H9 (cell line): Measurements from ENCODE around the gene SLC39A10. TPM values are rescaled to one million over a fixed set of nuclear protein-coding genes. Genes with fewer than 3 reads are reported as not detected.

ENCODE experiments used
- DNase-seq: peaks from one replicate; pipeline ENCODE4 v3.0.0-alpha.2; 2017
- H2AFZ ChIP-seq: one replicate; pipeline ENCODE4 v1.6.1; 2013; ENCODE audit warnings: mild to moderate bottlenecking, low read length, control low read depth, moderate library complexity
- H2AK5ac ChIP-seq: 2 replicates; pipeline ENCODE4 v1.6.1; 2013; ENCODE audit warnings: low read length, control low read depth, mixed read lengths; ENCODE audit not compliant: insufficient read length
- H2BK120ac ChIP-seq: one replicate; pipeline ENCODE4 v1.6.1; 2013; ENCODE audit warnings: low read depth, mild to moderate bottlenecking, low read length, control low read depth, inconsistent platforms; ENCODE audit not compliant: poor library complexity, severe bottlenecking
- H2BK12ac ChIP-seq: 2 replicates; pipeline ENCODE4 v1.6.1; 2013; ENCODE audit warnings: low read length, control low read depth, mixed read lengths, low read depth; ENCODE audit not compliant: insufficient read length
- H2BK15ac ChIP-seq: 2 replicates; pipeline ENCODE4 v1.6.1; 2013; ENCODE audit warnings: low read depth, low read length, control low read depth
- H2BK20ac ChIP-seq: one replicate; pipeline ENCODE4 v1.6.1; 2013; ENCODE audit warnings: low read depth, mild to moderate bottlenecking, low read length, control low read depth, inconsistent platforms; ENCODE audit not compliant: poor library complexity, severe bottlenecking
- H2BK5ac ChIP-seq: 2 replicates; pipeline ENCODE4 v1.6.1; 2013; ENCODE audit warnings: low read length, control low read depth, mixed read lengths; ENCODE audit not compliant: insufficient read length
- H3K14ac ChIP-seq: 2 replicates; pipeline ENCODE4 v1.6.1; 2013; ENCODE audit warnings: low read length, control low read depth; ENCODE audit not compliant: insufficient read depth
- H3K18ac ChIP-seq: 2 replicates; pipeline ENCODE4 v1.6.1; 2013; ENCODE audit warnings: low read depth, mild to moderate bottlenecking, mixed read lengths, low read length, control low read depth; ENCODE audit not compliant: insufficient read length
- H3K23ac ChIP-seq: 2 replicates; pipeline ENCODE4 v1.6.1; 2013; ENCODE audit warnings: low read length, control low read depth, mixed read lengths, low read depth; ENCODE audit not compliant: insufficient read length
- H3K23me2 ChIP-seq: 2 replicates; pipeline ENCODE4 v1.6.1; 2013; ENCODE audit warnings: low read depth, mild to moderate bottlenecking, mixed read lengths, low read length, control low read depth; ENCODE audit not compliant: insufficient read length, poor library complexity, severe bottlenecking
- H3K27ac ChIP-seq: 2 replicates; pipeline ENCODE4 v1.5.1; 2013; ENCODE audit warnings: low read length, control low read depth, mixed read lengths, low read depth; ENCODE audit not compliant: insufficient read length
- H3K27me3 ChIP-seq: 2 replicates; pipeline ENCODE4 v1.6.1; 2013; ENCODE audit warnings: low read length, control low read depth, inconsistent platforms; ENCODE audit not compliant: insufficient read depth
- H3K4ac ChIP-seq: 2 replicates; pipeline ENCODE4 v1.6.1; 2013; ENCODE audit warnings: low read depth, mild to moderate bottlenecking, control low read depth, inconsistent platforms, low read length, moderate library complexity
- H3K4me1 ChIP-seq: 2 replicates; pipeline ENCODE4 v1.6.1; 2013; ENCODE audit warnings: low read length, control low read depth, inconsistent platforms; ENCODE audit not compliant: insufficient read depth
- H3K4me2 ChIP-seq: 2 replicates; pipeline ENCODE4 v1.6.1; 2013; ENCODE audit warnings: low read length, control low read depth, mixed read lengths; ENCODE audit not compliant: insufficient read length, insufficient read depth
- H3K56ac ChIP-seq: 2 replicates; pipeline ENCODE4 v1.6.1; 2013; ENCODE audit warnings: low read depth, mild to moderate bottlenecking, mixed read lengths, low read length, control low read depth; ENCODE audit not compliant: insufficient read length
- H3K79me1 ChIP-seq: 2 replicates; pipeline ENCODE4 v1.6.1; 2013; ENCODE audit warnings: low read depth, mild to moderate bottlenecking, moderate library complexity, low read length, control low read depth, inconsistent platforms; ENCODE audit not compliant: insufficient read depth, poor library complexity, severe bottlenecking
- H3K79me2 ChIP-seq: 2 replicates; pipeline ENCODE4 v1.6.1; 2013; ENCODE audit warnings: low read length, control low read depth, inconsistent platforms; ENCODE audit not compliant: insufficient read depth
- H3K9ac ChIP-seq: 2 replicates; pipeline ENCODE4 v1.6.1; 2013; ENCODE audit warnings: low read length, control low read depth, mixed read lengths; ENCODE audit not compliant: insufficient read length; ENCODE audit errors: extremely low read depth
- H3K9me3 ChIP-seq: one replicate; pipeline ENCODE4 v1.6.1; 2013; ENCODE audit warnings: low read depth, low read length, inconsistent platforms; ENCODE audit not compliant: control insufficient read depth
- H3T11ph ChIP-seq: one replicate; pipeline ENCODE4 v1.6.1; 2013; ENCODE audit warnings: mild to moderate bottlenecking, low read length, control low read depth, inconsistent platforms
- H4K20me1 ChIP-seq: one replicate; pipeline ENCODE4 v1.6.1; 2013; ENCODE audit not compliant: control insufficient read depth, insufficient read length, insufficient read depth
- H4K5ac ChIP-seq: 2 replicates; pipeline ENCODE4 v1.6.1; 2013; ENCODE audit warnings: low read depth, mild to moderate bottlenecking, mixed read lengths, low read length, control low read depth; ENCODE audit not compliant: insufficient read length
- H4K8ac ChIP-seq: replicated peaks from 2 replicates; pipeline ENCODE4 v1.6.1; 2013; ENCODE audit warnings: low read length, control low read depth, mixed read lengths, low read depth; ENCODE audit not compliant: insufficient read length
- H4K91ac ChIP-seq: 2 replicates; pipeline ENCODE4 v1.6.1; 2013; ENCODE audit warnings: low read depth, mild to moderate bottlenecking, moderate library complexity, mixed read lengths, low read length, control low read depth; ENCODE audit not compliant: insufficient read length
- H3K27ac Mint-ChIP-seq, 3 experiments: 2 replicates in 2 of 3; 3 replicates in 1 of 3; pipeline ENCODE4 v1.8.0; 2020 to 2021; ENCODE audit warnings: mixed read lengths in 3 of 3, mild to moderate bottlenecking in 1 of 3, moderate library complexity in 1 of 3
- H3K27me3 Mint-ChIP-seq: 2 replicates; pipeline ENCODE4 v1.8.0; 2021; ENCODE audit warnings: low read depth, mild to moderate bottlenecking, moderate library complexity, mixed read lengths
- H3K36me3 Mint-ChIP-seq, 3 experiments: 2 replicates in 2 of 3; 3 replicates in 1 of 3; pipeline ENCODE4 v1.8.0; 2020 to 2021; ENCODE audit warnings: low read depth in 3 of 3, mixed read lengths in 3 of 3; ENCODE audit not compliant: insufficient read depth in 1 of 3
- H3K4me1 Mint-ChIP-seq, 2 experiments: 2 replicates each; pipeline ENCODE4 v1.8.0; 2020; ENCODE audit warnings: mixed read lengths in 2 of 2
- H3K4me3 Mint-ChIP-seq, 2 experiments: 2 replicates in 1 of 2; 3 replicates in 1 of 2; pipeline ENCODE4 v1.8.0; 2020 to 2021; ENCODE audit warnings: mild to moderate bottlenecking in 2 of 2, mixed read lengths in 2 of 2, moderate library complexity in 1 of 2
- H3K9me3 Mint-ChIP-seq, 2 experiments: 2 replicates in 1 of 2; 3 replicates in 1 of 2; pipeline ENCODE4 v1.8.0; 2020; ENCODE audit warnings: mild to moderate bottlenecking in 2 of 2, mixed read lengths in 2 of 2, moderate library complexity in 1 of 2
- CTCF ChIP-seq: fragments of 200-600 bp; sonication (generic); conservative IDR thresholded peaks from 3 replicates; pipeline ENCODE4 v1.8.0; 2021; ENCODE audit warnings: antibody characterized with exemption, mild to moderate bottlenecking
- WGBS: extraction: QIAGEN DNeasy Blood & Tissue Kit; methylation state at CpG from one replicate; pipeline ENCODE4 v1.1.7; 2013; ENCODE audit warnings: missing lambda C conversion rate, low lambda C conversion rate, mixed read lengths; ENCODE audit not compliant: insufficient read length; ENCODE audit errors: extremely low coverage; 5-methylcytosine and 5-hydroxymethylcytosine counted together
- total RNA-seq: library from RNA; stranded (reverse); gene quantifications from 2 replicates; pipeline ENCODE4 v1.2.1, GENCODE V29; 2021

The SLC39A10 gene
- total RNA-seq, 1 experiment from 2014 or later = 161 TPM

GRCh38 chr2:195633573-195633870 lies 23.5 kb upstream of the SLC39A10 start:
- no peak overlapping the region for H2BK15ac ChIP-seq
- no peaks in the 10 kb centered on the region for H3K23me2 ChIP-seq
- peaks cover 0 to 5% of the 10 kb centered on the region in 2 experiments; a peak in 3 of 5 replicates for H3K9me3 Mint-ChIP-seq
- no peak for DNase-seq
- H3K4me2 ChIP-seq = no peak overlapping the region
- no peak overlapping the region for H4K5ac ChIP-seq
- peak overlapping the region in 1 of 3 experiments; percentile 53; a peak in 1 of 7 replicates for H3K27ac Mint-ChIP-seq
- H3K79me2 ChIP-seq = no peaks in the 10 kb centered on the region; the same call in 1 of the 2 replicates
- no peaks in the 10 kb centered on the region for H4K20me1 ChIP-seq
- H3K4ac ChIP-seq = no peak overlapping the region
- no peak overlapping the region for H2AFZ ChIP-seq
- peaks cover 6% of the 10 kb centered on the region in 2 experiments for H3K4me1 Mint-ChIP-seq
- no peak for TF ChIP-seq CTCF
- no peak overlapping the region for H4K8ac ChIP-seq
- no peak overlapping the region for H2AK5ac ChIP-seq
- no peak overlapping the region for H3T11ph ChIP-seq
- H3K36me3 Mint-ChIP-seq = peaks cover 4 to 10% (median 8%) of the 10 kb centered on the region in 3 experiments; a peak in 6 of 7 replicates
- H3K18ac ChIP-seq = no peak overlapping the region
- no peak overlapping the region for H2BK12ac ChIP-seq
- H3K4me3 Mint-ChIP-seq = no peak overlapping the region
- no peaks in the 10 kb centered on the region for H3K27me3 Mint-ChIP-seq
- no peaks in the 10 kb centered on the region for H3K9me3 ChIP-seq
- H4K91ac ChIP-seq = no peak overlapping the region
- 0 out of 2 replicates have a peak overlapping the region, but pooled peaks have one; percentile 21 for H3K14ac ChIP-seq
- H2BK20ac ChIP-seq = no peak overlapping the region
- no peak overlapping the region for H3K56ac ChIP-seq
- H2BK120ac ChIP-seq = no peak overlapping the region
- no peaks in the 10 kb centered on the region for H3K79me1 ChIP-seq
- no peaks in the 10 kb centered on the region for H3K27me3 ChIP-seq
- H3K4me1 ChIP-seq = peaks cover 6% of the 10 kb centered on the region
- H3K23ac ChIP-seq = no peak overlapping the region
- no CpG with 5 or more reads among the region's 4 CpGs for WGBS
- H2BK5ac ChIP-seq = no peak overlapping the region
- no peak overlapping the region for H3K9ac ChIP-seq
- H3K27ac ChIP-seq = no peak overlapping the region
